IPS-20b (cell line): ENCODE data around the gene MSANTD1.

ENCODE experiments used
- H3K27ac ChIP-seq: one replicate; pipeline ENCODE4 v1.5.1; 2013; ENCODE audit warnings: low read length
- H3K27me3 ChIP-seq: 2 replicates; pipeline ENCODE4 v1.6.1; 2013; ENCODE audit warnings: mild to moderate bottlenecking, low read length, inconsistent platforms; ENCODE audit not compliant: insufficient read depth
- H3K36me3 ChIP-seq: 2 replicates; pipeline ENCODE4 v1.6.1; 2013; ENCODE audit warnings: low read depth, mild to moderate bottlenecking, inconsistent platforms, low read length, moderate library complexity; ENCODE audit not compliant: insufficient read depth
- H3K4me1 ChIP-seq: 2 replicates; pipeline ENCODE4 v1.6.1; 2013; ENCODE audit warnings: mild to moderate bottlenecking, control low read depth, inconsistent platforms, low read length, moderate library complexity; ENCODE audit not compliant: insufficient read depth
- H3K4me3 ChIP-seq: 2 replicates; pipeline ENCODE4 v1.5.1; 2013; ENCODE audit warnings: mild to moderate bottlenecking, low read length, inconsistent platforms
- H3K9ac ChIP-seq: 2 replicates; pipeline ENCODE4 v1.6.1; 2013; ENCODE audit warnings: low read depth, mild to moderate bottlenecking, inconsistent platforms, low read length, moderate library complexity
- H3K9me3 ChIP-seq: 2 replicates; pipeline ENCODE4 v1.6.1; 2013; ENCODE audit warnings: mild to moderate bottlenecking, low read depth, low read length, inconsistent platforms; ENCODE audit not compliant: insufficient read depth

Gene MSANTD1

DNA sequence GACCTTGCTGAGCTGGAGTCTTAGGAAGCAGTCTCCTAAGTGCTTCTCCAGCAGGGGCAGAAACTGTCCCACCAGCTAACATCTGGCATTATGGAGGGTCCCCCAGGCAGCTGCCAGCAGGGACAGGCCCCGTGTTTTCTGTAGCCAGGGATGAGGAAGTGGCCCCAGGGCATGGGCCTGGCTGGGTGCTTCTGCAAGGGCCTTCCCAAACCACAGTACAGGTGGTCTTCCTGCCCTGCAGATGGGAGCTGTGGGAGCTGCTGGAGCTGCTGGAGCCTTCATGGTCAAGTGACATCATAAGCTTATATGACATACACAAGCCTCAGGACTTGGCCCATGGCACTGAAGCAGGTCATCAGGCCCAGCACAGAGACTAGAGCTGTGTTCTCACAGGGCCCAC is 5.0 kb upstream of the MSANTD1 start:
- Histone ChIP-seq H3K36me3 (peaks cover 13% of the 10 kb centered on the region), H3K9me3 (no peaks in the 10 kb centered on the region), H3K27me3 (peaks cover 8% of the 10 kb centered on the region; the same call in 1 of the 2 replicates), H3K9ac (no peak overlapping the region), H3K4me1 (no peaks in the 10 kb centered on the region), H3K4me3 (no peak overlapping the region), H3K27ac (no peak overlapping the region)

DNA sequence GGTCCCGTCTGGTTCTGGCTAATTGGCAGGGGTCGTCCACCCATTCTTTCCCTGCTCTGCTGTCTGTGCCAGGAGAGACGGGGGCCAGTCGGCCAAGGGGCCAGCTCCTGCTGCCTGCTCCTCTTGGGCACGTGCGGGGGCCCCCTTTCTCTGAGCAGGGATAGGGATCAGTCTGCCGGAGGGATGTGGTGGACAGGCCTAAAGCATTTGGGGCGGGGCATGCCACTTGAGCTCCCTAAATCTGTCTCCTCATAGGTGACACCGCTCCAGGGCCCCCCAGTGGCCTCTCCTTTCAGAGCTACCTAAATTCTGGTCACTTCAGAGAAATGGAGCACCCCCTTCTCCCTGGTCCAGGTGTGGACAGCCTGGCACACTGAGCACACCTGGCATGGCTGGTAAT is 4.2 kb upstream of the MSANTD1 start:
- H3K27ac ChIP-seq, result no peak overlapping the region
- H3K4me3 ChIP-seq, result no peak overlapping the region

DNA sequence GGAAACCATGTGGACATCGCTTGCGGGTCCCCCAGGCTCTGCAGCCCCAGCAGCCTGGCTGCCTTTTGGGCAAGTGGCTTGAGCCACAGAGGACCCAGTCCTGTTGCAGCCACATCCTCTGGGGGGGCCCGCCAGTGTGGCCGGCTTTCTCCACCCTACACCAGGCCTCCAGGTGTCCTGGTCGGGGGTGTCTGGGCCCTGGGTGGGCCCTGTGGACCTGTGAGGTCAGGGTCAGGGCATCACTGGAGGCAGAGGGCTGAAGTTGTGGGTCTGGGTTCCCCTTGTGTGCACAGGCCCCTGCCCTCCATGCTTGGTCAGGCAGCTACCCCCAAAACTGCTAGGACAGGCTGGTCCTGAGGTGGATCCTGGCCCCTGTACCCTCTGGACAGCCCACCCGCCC is 3.3 kb upstream of the MSANTD1 start:
- H3K9ac ChIP-seq, result no peak overlapping the region
- H3K4me3 ChIP-seq, result no peak overlapping the region
- no peaks in the 10 kb centered on the region for H3K27me3 ChIP-seq
- no peaks in the 10 kb centered on the region for H3K9me3 ChIP-seq
- no peaks in the 10 kb centered on the region for H3K4me1 ChIP-seq
- H3K27ac ChIP-seq, result no peak overlapping the region
- H3K36me3 ChIP-seq, result no peaks in the 10 kb centered on the region

More for the DNA sequence above, 4.2 kb upstream of the MSANTD1 start:
- no peak overlapping the region for H3K9ac ChIP-seq
- H3K27me3 ChIP-seq, result peaks cover under 1% of the 10 kb centered on the region; the same call in 1 of the 2 replicates
- peaks cover 6% of the 10 kb centered on the region for H3K36me3 ChIP-seq
- no peaks in the 10 kb centered on the region for H3K4me1 ChIP-seq
- no peaks in the 10 kb centered on the region for H3K9me3 ChIP-seq

DNA sequence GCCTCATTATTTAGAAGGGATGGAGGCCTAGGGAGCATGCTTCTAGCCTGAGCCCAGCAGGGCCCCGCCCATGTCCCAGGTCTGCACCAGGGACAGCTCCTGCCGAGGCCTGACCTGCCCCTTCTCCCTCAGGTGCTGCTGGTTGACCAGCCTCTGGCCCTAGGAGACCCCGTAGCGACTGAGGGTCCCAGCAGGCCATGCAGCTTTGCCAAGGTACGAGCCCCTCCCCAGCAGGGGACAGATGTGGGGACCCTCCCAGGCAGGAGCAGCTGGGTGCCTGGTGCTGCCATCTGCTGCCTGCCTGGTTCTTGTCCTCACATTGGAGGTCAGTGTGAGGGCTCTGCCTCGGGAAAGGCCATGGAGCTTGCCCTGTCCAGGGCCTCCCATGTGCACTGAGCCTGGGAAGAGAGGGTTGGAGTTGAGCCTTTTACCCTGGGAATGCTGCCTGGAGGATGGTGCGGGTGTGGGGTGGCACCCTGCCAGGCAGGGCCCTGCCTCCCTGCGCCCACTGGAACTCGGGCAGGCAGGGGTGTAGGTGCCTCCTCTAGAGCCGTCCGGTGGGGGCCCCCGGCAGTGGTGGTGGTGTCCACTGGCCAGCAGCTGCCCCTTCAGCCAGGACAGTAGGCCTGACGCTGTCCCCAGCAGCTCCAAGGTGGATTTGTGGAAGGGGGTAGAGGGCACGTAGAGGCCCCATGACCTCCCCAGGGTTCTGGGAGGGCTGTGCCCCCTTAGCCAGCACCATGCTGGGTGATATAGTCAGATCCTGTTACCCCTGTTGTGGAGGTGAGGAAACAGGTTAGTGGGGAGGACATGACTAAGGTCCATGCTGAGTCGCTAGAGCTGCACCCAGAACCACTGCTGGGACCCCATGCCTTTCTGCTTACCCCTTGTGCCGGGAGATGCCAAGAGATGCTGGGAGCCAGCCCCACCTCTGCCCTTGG is 2.2 kb upstream of the MSANTD1 start:
- H3K27me3 ChIP-seq, result no peaks in the 10 kb centered on the region
- no peak overlapping the region for H3K4me3 ChIP-seq
- no peak overlapping the region for H3K9ac ChIP-seq
- no peak overlapping the region for H3K27ac ChIP-seq
- H3K9me3 ChIP-seq, result no peaks in the 10 kb centered on the region
- no peaks in the 10 kb centered on the region for H3K4me1 ChIP-seq
- H3K36me3 ChIP-seq, result no peaks in the 10 kb centered on the region

DNA sequence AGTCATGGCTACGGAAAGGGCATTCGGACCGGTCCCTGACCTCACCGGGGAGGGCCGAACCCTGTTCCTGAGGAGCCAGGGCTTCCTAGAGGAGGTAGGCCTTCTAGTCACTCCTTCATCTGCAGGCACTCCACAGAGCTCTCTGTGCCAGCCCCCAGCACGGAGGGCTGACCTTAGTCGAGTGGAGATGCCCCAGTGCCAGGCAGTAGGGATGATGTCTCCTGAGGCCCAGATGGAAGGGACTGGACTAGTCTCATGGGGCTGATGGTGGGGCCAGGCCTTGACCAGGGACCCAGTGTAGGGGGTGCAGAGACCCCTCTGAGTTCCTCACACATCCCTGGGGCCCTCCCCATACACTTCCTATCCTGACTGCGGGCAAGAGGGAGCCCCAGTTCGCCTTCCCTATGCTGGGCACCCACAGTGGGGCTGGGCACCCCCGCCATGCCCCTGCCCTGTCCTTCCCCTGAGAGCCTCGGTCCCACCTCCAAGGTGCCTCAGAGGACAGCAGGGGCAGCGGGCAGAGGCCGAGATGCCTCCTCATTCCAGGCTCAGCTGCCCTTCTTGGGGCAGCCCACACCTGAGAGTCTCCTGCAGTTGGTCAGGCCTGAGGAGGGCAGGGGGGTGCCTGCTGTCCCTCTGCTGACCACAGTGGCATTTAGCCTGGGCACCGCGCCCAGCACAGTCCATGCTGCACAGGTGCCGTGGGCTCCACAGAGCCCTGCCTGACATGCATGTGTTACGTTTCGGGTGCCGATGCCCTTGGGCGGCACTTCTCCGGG is 1.4 kb upstream of the MSANTD1 start:
- no peak overlapping the region for H3K27ac ChIP-seq
- H3K4me3 ChIP-seq, result no peak overlapping the region
- H3K27me3 ChIP-seq, result no peaks in the 10 kb centered on the region
- no peaks in the 10 kb centered on the region for H3K36me3 ChIP-seq
- H3K9ac ChIP-seq, result no peak overlapping the region
- no peaks in the 10 kb centered on the region for H3K4me1 ChIP-seq
- no peaks in the 10 kb centered on the region for H3K9me3 ChIP-seq

DNA sequence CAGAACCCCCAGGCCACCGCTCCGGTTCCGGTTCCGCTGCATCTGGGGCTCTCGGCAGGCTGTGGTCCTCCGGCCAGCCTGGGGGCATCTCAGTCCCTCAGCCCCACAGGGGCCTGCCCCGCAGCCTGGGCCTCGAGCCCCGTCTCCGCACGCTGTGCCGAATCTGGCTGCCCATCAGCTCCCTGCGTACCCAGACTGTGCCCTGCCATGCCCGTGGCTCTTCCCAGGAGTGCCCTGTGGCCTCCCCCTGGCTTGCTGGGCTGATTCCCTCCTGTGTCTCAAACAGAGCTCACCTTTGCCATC is 830 bp upstream of the MSANTD1 start:
- Histone ChIP-seq H3K27me3 (no peaks in the 10 kb centered on the region), H3K9ac (no peak overlapping the region), H3K36me3 (no peaks in the 10 kb centered on the region), H3K4me1 (no peaks in the 10 kb centered on the region), H3K4me3 (no peak overlapping the region), H3K27ac (no peak overlapping the region), H3K9me3 (no peaks in the 10 kb centered on the region)

DNA sequence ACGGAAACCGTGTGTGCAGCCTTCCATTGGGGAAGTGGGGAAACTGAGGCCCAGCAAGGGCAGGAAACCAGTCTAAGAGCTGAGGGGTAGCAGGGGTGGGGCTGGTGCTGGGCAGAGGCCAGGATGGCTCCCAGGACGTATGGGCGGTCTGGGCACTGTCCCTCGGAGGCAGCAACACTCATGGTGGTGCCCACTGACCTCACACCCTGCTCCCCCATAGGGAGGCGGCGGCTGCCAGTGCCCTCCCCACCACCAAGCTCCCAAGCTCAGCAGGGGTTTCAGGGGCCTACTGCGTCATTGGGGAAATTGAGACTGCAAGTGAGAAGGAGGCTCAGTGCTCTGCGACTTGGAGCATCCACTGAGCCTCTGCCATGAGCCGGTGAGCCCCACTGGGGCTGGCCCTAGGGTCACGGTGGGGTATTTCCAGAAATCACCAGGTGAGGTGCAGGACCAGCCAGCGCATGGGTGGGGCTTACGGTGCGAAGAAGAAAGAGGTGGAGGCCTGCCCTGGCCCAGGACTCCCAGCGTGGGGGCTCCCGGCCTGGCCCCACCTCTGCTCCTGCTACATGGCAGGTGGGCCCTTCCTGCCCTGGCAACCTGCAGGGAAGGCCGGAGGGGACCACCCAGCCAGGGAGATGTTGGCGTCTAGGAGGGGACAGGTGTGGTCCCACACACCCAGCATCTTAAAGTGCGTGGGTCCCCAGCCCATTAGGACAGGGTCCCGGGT is 915 bp downstream of the MSANTD1 start:
- Histone ChIP-seq H3K4me1 (no peaks in the 10 kb centered on the region), H3K27me3 (no peaks in the 10 kb centered on the region), H3K9me3 (no peaks in the 10 kb centered on the region), H3K36me3 (no peaks in the 10 kb centered on the region), H3K27ac (no peak overlapping the region), H3K4me3 (no peak overlapping the region), H3K9ac (no peak overlapping the region)

DNA sequence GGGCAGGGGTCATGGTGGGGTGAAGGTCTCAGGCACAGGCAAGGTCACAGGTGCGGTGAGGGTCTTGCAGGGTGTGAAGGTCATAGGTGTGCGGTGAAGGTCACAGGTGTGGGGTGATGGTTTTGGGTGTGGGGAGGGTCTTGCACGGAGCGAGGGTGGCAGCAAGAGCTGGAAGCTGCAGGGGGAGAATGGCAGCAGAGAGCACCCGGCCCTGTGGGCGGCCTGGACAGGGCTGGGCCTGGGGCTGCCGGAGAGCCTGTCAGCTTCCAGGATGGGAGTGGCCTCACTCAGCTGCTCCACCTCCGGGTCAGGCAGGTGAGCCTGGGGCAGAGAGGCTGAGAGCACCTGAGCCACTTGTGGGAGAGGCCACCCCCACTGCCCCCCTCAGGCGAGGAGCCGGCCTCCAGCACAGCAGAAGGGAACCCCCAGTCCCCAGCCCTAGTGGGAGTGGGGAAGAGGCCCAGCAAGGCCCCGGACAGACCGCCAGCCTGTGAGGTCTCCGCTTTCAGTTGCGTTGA is 1.5 kb downstream of the MSANTD1 start:
- Histone ChIP-seq H3K9ac (no peak overlapping the region), H3K4me1 (no peaks in the 10 kb centered on the region), H3K4me3 (no peak overlapping the region), H3K36me3 (no peaks in the 10 kb centered on the region), H3K27me3 (no peaks in the 10 kb centered on the region), H3K9me3 (no peaks in the 10 kb centered on the region), H3K27ac (no peak overlapping the region)

DNA sequence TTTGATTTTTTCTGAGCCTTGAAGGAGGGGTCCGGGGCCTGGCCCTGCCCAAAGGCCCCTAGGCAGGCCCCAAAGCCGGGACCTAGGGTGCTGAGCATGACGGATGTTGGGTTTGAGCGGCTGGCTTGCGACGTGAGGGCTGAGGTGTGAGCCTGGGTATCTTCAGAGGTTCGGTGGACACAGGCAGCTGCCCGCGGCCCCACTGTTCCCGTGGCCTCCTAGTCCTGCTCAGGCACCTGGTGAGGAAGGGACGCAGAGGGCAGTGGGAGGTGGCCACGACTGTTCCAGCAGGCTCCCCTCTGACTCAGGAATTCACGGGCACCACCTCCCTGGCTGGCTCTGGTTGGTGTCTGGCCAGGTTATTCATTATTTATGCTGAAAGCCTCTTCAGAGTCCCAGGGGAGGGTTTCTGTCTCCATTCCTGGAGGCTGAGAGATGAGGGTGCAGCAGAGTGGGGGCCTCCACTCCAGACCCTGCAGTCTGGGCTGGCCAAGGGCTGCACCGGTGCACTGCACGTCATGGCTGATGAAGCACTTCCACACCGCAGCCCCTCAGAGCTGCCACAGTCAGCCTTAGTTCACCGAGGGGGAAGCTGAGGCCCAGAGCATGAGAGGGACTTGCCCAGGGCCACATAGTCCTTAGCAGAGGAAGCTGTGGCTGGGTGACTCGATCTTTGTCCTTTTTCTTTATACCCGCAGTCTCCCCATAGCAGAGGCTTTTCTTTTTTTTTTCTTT is 2.2 kb downstream of the MSANTD1 start:
- Histone ChIP-seq H3K4me1 (no peaks in the 10 kb centered on the region), H3K27ac (no peak overlapping the region), H3K9me3 (no peaks in the 10 kb centered on the region), H3K9ac (no peak overlapping the region), H3K27me3 (no peaks in the 10 kb centered on the region), H3K36me3 (no peaks in the 10 kb centered on the region), H3K4me3 (no peak overlapping the region)

DNA sequence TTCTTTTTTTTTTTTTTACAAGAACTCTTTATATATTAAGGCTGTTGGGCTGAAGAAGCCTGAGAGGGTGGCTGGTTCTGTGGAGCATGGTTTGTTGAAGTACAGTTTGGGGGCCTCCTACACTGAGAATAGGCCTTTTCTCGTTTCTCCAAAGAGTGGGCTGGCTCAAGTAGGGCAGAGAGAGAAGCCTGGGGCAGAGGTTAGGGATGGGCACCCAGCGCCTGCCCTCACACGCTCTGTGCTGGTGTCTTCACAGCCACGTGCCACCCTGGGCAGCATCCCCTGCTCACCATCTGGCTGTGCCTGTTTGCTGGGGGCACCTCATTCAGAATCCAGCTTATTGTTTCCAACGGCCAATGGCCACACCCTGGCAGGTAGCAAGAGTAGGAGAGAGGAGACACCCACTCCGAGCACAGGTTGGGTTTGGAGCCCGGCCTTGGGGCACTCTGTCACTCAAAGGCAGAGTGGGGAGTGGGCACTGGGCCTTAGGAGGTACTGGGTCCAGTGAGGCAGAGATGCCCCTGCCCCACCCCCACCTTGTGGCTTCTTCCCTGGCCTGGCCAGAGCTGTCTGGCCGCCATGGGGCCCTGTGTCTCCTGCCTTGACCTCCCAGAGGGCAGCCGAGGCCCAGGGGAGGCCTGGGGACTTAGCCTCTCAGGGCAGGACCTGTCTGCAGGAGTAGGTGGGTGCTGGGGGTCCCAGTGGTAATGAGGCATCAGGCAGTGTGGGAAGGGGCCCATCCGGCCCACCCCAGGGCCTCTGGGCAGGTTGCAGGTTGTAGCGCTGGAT is 2.9 kb downstream of the MSANTD1 start:
- no peaks in the 10 kb centered on the region for H3K4me1 ChIP-seq

More for the DNA sequence above, 2.9 kb downstream of the MSANTD1 start:
- H3K27ac ChIP-seq, result no peak overlapping the region
- H3K36me3 ChIP-seq, result no peaks in the 10 kb centered on the region
- H3K4me3 ChIP-seq, result no peak overlapping the region
- no peak overlapping the region for H3K9ac ChIP-seq
- H3K9me3 ChIP-seq, result no peaks in the 10 kb centered on the region
- H3K27me3 ChIP-seq, result no peaks in the 10 kb centered on the region
